ENCODE data around the gene FHAD1. TPM values are rescaled to one million over a fixed set of nuclear protein-coding genes. Genes with fewer than 3 reads are reported as not detected.

The FHAD1 gene
- total RNA-seq, 1 experiment from 2014 or later, result 3.5 TPM

DNA sequence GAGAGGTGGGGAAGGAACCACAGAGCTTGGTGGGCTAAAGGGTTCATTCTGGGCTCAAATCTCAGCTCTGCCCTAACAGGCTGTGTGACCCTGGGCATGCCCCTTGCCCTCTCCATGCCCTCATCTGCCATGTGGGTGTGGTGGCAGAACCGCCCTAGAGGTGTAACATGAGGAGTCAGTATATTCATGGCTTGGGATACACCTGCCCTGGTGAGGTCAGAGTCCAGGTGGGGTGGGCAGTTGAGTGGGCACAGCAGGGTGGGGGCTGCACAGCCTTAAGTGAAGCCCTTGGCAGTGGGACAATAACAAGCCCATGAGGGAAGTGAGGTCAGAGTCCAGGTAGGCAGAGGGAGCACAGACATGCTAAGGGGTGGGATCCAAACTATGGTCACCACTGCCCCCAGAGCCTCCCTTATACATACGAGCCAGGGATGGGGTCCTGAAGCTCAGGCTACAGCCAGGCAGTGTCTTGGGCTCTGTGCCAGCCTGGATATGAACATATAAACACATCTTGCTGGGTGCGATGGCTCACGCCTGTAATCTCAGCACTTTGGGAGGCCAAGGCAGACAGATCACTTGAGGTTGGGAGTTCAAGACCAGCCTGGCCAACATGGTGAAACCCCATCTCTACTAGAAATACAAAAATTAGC, 103.7 kb downstream of the FHAD1 start:
- no peaks in the 10 kb centered on the region for H4K20me1 ChIP-seq (ENCODE audit: insufficient read depth)
- ATAC-seq (no peak), DNase-seq (ENCODE audit: low read depth, low spot score) (no peak)
- ChIA-PET POLR2A (interaction anchor here (0.8 kb wide), 1 partner anchor 13 kb away, joined by 3 read pairs; no protein-coding TSS in a partner anchor), CTCF (interaction anchor here (1.1 to 1.6 kb wide), 2 partner anchors 11 to 27 kb away, joined by 5 to 6 read pairs; no protein-coding TSS in a partner anchor), RAD21 (ENCODE audit: low non-redundant PET in 1 of 2, low total read pairs in 2 of 2, uncharacterized antibody in 2 of 2, unreplicated experiment in 2 of 2) (no interaction called here)
- H3K27ac ChIP-seq (ENCODE audit: low read depth, low read length), result peak overlapping the region; percentile 1; the same call in 1 of the 2 replicates
- intact Hi-C loops (cut with micrococcal nuclease), result no loop called here
- H3K9me2 ChIP-seq (ENCODE audit: insufficient read depth), result no peaks in the 10 kb centered on the region
- no peaks in the 10 kb centered on the region for H3K79me2 ChIP-seq (ENCODE audit: insufficient read depth, low read length)
- H3K9ac ChIP-seq (ENCODE audit: low read length), result peak overlapping the region; percentile 46
- no peaks in the 10 kb centered on the region for H3K9me3 ChIP-seq (ENCODE audit: control insufficient read depth in 1 of 2, insufficient read depth in 1 of 2, low read depth in 1 of 2, low read length in 2 of 2)
- peak overlapping the region; percentile 56 for H3K4me2 ChIP-seq (ENCODE audit: low read length)
- BruUV-seq (replicated peaks), result no TSS peak
- H3K27me3 ChIP-seq (ENCODE audit: insufficient read depth, low read length), result no peaks in the 10 kb centered on the region
- no peak overlapping the region for H2AFZ ChIP-seq (ENCODE audit: low read depth, low read length, poor library complexity, severe bottlenecking)
- no peak for TF ChIP-seq ZFX (IDR thresholded peaks at IDR 0.05)
- TF ChIP-seq EZH2phosphoT487 (IDR thresholded peaks at IDR 0.05; ENCODE audit: borderline replicate concordance), result no peak
- peak; percentile 31; the same call in 1 of the 2 replicates for TF ChIP-seq POLR2AphosphoS5 (IDR thresholded peaks at IDR 0.05; ENCODE audit: low read depth, low read length)
- H3K4me3 ChIP-seq (replicated peaks in 1 of 2; ENCODE audit: low read depth in 1 of 2, low read length in 2 of 2), result no peak overlapping the region
- no peaks in the 10 kb centered on the region for H3K36me3 ChIP-seq (ENCODE audit: control insufficient read depth in 1 of 2, insufficient read depth in 2 of 2, low read length in 2 of 2)
- peaks cover 53 to 92% of the 10 kb centered on the region in 2 experiments for H3K4me1 ChIP-seq (ENCODE audit: control insufficient read depth in 1 of 2, insufficient read depth in 2 of 2, low read length in 2 of 2)

DNA sequence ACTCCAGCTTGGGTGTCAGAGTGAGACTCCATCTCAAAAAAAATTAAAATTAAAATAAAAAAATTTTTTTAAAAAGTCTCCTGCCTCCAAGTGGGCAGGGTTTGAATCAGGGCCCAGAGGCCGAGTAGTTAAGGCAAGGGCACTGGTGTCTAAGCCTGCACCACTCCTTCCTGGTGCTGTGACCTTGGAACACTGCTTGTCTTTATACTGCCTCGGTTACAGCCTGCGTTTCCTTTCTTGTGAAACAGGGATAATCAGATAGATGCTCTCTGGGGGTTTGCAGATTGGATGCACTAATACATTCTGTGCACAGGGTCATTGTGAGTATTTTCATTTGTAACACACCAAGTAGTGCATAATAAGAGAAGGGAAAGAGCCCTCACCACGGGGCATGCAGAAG, 104.3 kb downstream of the FHAD1 start:
- POLR2A ChIA-PET, result no interaction called here
- peak overlapping the region; percentile 64; the same call in 1 of the 2 replicates for H3K27ac ChIP-seq (ENCODE audit: low read depth, low read length)
- H3K4me2 ChIP-seq (ENCODE audit: low read length), result peak overlapping the region; percentile 30
- intact Hi-C loops (cut with micrococcal nuclease), result no loop called here
- H3K4me1 ChIP-seq (ENCODE audit: control insufficient read depth in 1 of 2, insufficient read depth in 2 of 2, low read length in 2 of 2), result peaks cover 57 to 92% of the 10 kb centered on the region in 2 experiments
- CTCF ChIA-PET, result no interaction called here
- no peak overlapping the region for H3K4me3 ChIP-seq (replicated peaks in 1 of 2; ENCODE audit: low read depth in 1 of 2, low read length in 2 of 2)
- H3K79me2 ChIP-seq (ENCODE audit: insufficient read depth, low read length), result no peaks in the 10 kb centered on the region
- no peaks in the 10 kb centered on the region for H3K9me2 ChIP-seq (ENCODE audit: insufficient read depth)
- no peaks in the 10 kb centered on the region for H3K27me3 ChIP-seq (ENCODE audit: insufficient read depth, low read length)
- H3K9me3 ChIP-seq (ENCODE audit: control insufficient read depth in 1 of 2, insufficient read depth in 1 of 2, low read depth in 1 of 2, low read length in 2 of 2), result no peaks in the 10 kb centered on the region
- no peak for DNase-seq (ENCODE audit: low read depth, low spot score)
- peak overlapping the region; percentile 21; the same call in 1 of the 2 replicates for H3K9ac ChIP-seq (ENCODE audit: low read length)
- H2AFZ ChIP-seq (ENCODE audit: low read depth, low read length, poor library complexity, severe bottlenecking), result no peak overlapping the region
- ATAC-seq, result no peak
- RAD21 ChIA-PET (ENCODE audit: low non-redundant PET in 1 of 2, low total read pairs in 2 of 2, uncharacterized antibody in 2 of 2, unreplicated experiment in 2 of 2), result no interaction called here
- no peaks in the 10 kb centered on the region for H3K36me3 ChIP-seq (ENCODE audit: control insufficient read depth in 1 of 2, insufficient read depth in 2 of 2, low read length in 2 of 2)
- no peaks in the 10 kb centered on the region for H4K20me1 ChIP-seq (ENCODE audit: insufficient read depth)
- no TSS peak for BruUV-seq (replicated peaks)
- no peak for TF ChIP-seq POLR2A (IDR thresholded peaks at IDR 0.05; ENCODE audit: borderline replicate concordance, extremely low read depth, insufficient read depth, insufficient read length)
- TF ChIP-seq, protein P1, sequence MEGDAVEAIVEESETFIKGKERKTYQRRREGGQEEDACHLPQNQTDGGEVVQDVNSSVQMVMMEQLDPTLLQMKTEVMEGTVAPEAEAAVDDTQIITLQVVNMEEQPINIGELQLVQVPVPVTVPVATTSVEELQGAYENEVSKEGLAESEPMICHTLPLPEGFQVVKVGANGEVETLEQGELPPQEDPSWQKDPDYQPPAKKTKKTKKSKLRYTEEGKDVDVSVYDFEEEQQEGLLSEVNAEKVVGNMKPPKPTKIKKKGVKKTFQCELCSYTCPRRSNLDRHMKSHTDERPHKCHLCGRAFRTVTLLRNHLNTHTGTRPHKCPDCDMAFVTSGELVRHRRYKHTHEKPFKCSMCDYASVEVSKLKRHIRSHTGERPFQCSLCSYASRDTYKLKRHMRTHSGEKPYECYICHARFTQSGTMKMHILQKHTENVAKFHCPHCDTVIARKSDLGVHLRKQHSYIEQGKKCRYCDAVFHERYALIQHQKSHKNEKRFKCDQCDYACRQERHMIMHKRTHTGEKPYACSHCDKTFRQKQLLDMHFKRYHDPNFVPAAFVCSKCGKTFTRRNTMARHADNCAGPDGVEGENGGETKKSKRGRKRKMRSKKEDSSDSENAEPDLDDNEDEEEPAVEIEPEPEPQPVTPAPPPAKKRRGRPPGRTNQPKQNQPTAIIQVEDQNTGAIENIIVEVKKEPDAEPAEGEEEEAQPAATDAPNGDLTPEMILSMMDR (IDR thresholded peaks at IDR 0.05 in 2 of 3, conservative IDR thresholded peaks at IDR 0.05 in 1 of 3; ENCODE audit: borderline replicate concordance in 1 of 3, insufficient read depth in 1 of 3, low read depth in 2 of 3, low read length in 2 of 3), result no peak
- TF ChIP-seq, protein P2, sequence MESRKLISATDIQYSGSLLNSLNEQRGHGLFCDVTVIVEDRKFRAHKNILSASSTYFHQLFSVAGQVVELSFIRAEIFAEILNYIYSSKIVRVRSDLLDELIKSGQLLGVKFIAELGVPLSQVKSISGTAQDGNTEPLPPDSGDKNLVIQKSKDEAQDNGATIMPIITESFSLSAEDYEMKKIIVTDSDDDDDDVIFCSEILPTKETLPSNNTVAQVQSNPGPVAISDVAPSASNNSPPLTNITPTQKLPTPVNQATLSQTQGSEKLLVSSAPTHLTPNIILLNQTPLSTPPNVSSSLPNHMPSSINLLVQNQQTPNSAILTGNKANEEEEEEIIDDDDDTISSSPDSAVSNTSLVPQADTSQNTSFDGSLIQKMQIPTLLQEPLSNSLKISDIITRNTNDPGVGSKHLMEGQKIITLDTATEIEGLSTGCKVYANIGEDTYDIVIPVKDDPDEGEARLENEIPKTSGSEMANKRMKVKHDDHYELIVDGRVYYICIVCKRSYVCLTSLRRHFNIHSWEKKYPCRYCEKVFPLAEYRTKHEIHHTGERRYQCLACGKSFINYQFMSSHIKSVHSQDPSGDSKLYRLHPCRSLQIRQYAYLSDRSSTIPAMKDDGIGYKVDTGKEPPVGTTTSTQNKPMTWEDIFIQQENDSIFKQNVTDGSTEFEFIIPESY (IDR thresholded peaks at IDR 0.05; ENCODE audit: extremely low read depth, insufficient replicate concordance, low read length), result no peak
- no peak for TF ChIP-seq ELF1 (IDR thresholded peaks at IDR 0.05; ENCODE audit: borderline replicate concordance, low read depth)
- no peak for TF ChIP-seq RAD21 (IDR thresholded peaks at IDR 0.05; ENCODE audit: low read depth)
- TF ChIP-seq, protein P3, sequence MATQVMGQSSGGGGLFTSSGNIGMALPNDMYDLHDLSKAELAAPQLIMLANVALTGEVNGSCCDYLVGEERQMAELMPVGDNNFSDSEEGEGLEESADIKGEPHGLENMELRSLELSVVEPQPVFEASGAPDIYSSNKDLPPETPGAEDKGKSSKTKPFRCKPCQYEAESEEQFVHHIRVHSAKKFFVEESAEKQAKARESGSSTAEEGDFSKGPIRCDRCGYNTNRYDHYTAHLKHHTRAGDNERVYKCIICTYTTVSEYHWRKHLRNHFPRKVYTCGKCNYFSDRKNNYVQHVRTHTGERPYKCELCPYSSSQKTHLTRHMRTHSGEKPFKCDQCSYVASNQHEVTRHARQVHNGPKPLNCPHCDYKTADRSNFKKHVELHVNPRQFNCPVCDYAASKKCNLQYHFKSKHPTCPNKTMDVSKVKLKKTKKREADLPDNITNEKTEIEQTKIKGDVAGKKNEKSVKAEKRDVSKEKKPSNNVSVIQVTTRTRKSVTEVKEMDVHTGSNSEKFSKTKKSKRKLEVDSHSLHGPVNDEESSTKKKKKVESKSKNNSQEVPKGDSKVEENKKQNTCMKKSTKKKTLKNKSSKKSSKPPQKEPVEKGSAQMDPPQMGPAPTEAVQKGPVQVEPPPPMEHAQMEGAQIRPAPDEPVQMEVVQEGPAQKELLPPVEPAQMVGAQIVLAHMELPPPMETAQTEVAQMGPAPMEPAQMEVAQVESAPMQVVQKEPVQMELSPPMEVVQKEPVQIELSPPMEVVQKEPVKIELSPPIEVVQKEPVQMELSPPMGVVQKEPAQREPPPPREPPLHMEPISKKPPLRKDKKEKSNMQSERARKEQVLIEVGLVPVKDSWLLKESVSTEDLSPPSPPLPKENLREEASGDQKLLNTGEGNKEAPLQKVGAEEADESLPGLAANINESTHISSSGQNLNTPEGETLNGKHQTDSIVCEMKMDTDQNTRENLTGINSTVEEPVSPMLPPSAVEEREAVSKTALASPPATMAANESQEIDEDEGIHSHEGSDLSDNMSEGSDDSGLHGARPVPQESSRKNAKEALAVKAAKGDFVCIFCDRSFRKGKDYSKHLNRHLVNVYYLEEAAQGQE (IDR thresholded peaks at IDR 0.05; ENCODE audit: low read depth), result no peak
- TF ChIP-seq SP1 (IDR thresholded peaks at IDR 0.05; ENCODE audit: low read depth), result no peak
- TF ChIP-seq CEBPB (IDR thresholded peaks at IDR 0.05; ENCODE audit: low read depth), result no peak

Measured in HCT116 (cell line).